ENCODE data around the gene QRICH2. TPM values are rescaled to one million over a fixed set of nuclear protein-coding genes. Genes with fewer than 3 reads are reported as not detected.

QRICH2 gene
- total RNA-seq, 1 donor from 2014 or later: 1.7 TPM

- Histone ChIP-seq H3K27ac (no peak overlapping the region), H3K4me2 (no peak overlapping the region), H3K9me3 (ENCODE audit: low read depth) (no peaks in the 10 kb centered on the region), H4K20me1 (ENCODE audit: low read depth) (no peaks in the 10 kb centered on the region), H3K36me3 (no peaks in the 10 kb centered on the region), H2AFZ (replicated peaks) (no peak overlapping the region), H3K9ac (no peak overlapping the region), H3K27me3 (no peaks in the 10 kb centered on the region), H3F3A (ENCODE audit: low read depth) (no peaks in the 10 kb centered on the region), H3K4me3 (no peak overlapping the region), H3K79me2 (ENCODE audit: low read depth) (no peaks in the 10 kb centered on the region), H3K4me1 (no peaks in the 10 kb centered on the region)
- Mint-ChIP-seq H3K9me3 (no peaks in the 10 kb centered on the region), H3K4me1 (no peaks in the 10 kb centered on the region), H3K27me3 (ENCODE audit: insufficient read depth, low read depth) (peaks cover 2% of the 10 kb centered on the region), H3K36me3 (peaks cover 19% of the 10 kb centered on the region), H3K27ac (no peak overlapping the region), H3K4me3 (no peak overlapping the region)
- DNase-seq (ENCODE audit: low spot score): no peak
- no peak for TF ChIP-seq EZH2phosphoT487 (IDR thresholded peaks at IDR 0.05)
- TF ChIP-seq EZH2 (IDR thresholded peaks at IDR 0.05): no peak
- no peak for TF ChIP-seq CTCF (IDR thresholded peaks at IDR 0.05)
Measured at GRCh38 chr17:76314392-76315227, 6.5 kb upstream of the QRICH2 start.

DNA sequence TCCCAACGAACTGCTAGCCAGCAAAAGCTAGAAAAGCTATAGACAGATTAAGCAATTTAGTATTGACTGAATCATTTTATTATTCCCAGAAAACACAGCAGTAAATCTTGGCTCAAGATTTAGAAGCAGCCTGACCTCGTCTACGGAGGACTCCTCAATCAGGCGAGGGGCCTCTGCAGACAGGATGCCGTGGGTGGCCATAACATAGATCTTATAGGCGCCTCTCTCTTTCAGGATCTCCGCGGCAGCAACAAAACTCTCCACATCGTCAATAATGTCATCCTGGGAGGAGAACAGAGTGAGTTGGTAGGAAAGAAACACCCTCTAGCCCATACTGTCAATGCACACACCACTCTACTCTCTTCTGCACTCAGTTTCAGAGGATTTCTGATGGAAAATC is 4.7 kb upstream of the QRICH2 start:
- DNase-seq (ENCODE audit: low spot score): no peak
- no peaks in the 10 kb centered on the region for H3K4me1 ChIP-seq
- H3F3A ChIP-seq (ENCODE audit: low read depth): no peaks in the 10 kb centered on the region
- no peaks in the 10 kb centered on the region for H3K27me3 ChIP-seq
- H2AFZ ChIP-seq (replicated peaks): no peak overlapping the region
- H3K27ac Mint-ChIP-seq: no peak overlapping the region
- TF ChIP-seq EZH2 (IDR thresholded peaks at IDR 0.05) (no peak), CTCF (IDR thresholded peaks at IDR 0.05) (no peak), EZH2phosphoT487 (IDR thresholded peaks at IDR 0.05) (no peak)
- no peak overlapping the region for H3K9ac ChIP-seq
- no peaks in the 10 kb centered on the region for H3K36me3 ChIP-seq
- peaks cover 2% of the 10 kb centered on the region for H3K27me3 Mint-ChIP-seq (ENCODE audit: insufficient read depth, low read depth)
- H3K4me3 ChIP-seq: no peak overlapping the region
- H3K79me2 ChIP-seq (ENCODE audit: low read depth): no peaks in the 10 kb centered on the region
- H3K4me1 Mint-ChIP-seq: no peaks in the 10 kb centered on the region
- H3K36me3 Mint-ChIP-seq: peaks cover 25% of the 10 kb centered on the region
- no peaks in the 10 kb centered on the region for H3K9me3 ChIP-seq (ENCODE audit: low read depth)
- H4K20me1 ChIP-seq (ENCODE audit: low read depth): no peaks in the 10 kb centered on the region
- no peak overlapping the region for H3K27ac ChIP-seq
- H3K4me3 Mint-ChIP-seq: no peak overlapping the region
- no peaks in the 10 kb centered on the region for H3K9me3 Mint-ChIP-seq
- H3K4me2 ChIP-seq: no peak overlapping the region

GRCh38 chr17:76309461-76309860 is 1.4 kb upstream of the QRICH2 start:
- Mint-ChIP-seq H3K36me3 (peaks cover 27% of the 10 kb centered on the region), H3K27ac (peak overlapping the region; percentile 51), H3K27me3 (ENCODE audit: insufficient read depth, low read depth) (no peaks in the 10 kb centered on the region), H3K4me3 (no peak overlapping the region), H3K9me3 (no peaks in the 10 kb centered on the region), H3K4me1 (peaks cover under 1% of the 10 kb centered on the region)
- Histone ChIP-seq H3K4me1 (no peaks in the 10 kb centered on the region), H3K27me3 (no peaks in the 10 kb centered on the region), H3K4me2 (no peak overlapping the region), H3K4me3 (no peak overlapping the region), H3K79me2 (ENCODE audit: low read depth) (no peaks in the 10 kb centered on the region), H3F3A (ENCODE audit: low read depth) (peaks cover 3% of the 10 kb centered on the region), H4K20me1 (ENCODE audit: low read depth) (no peaks in the 10 kb centered on the region), H3K9ac (no peak overlapping the region), H3K36me3 (no peaks in the 10 kb centered on the region), H2AFZ (replicated peaks) (no peak overlapping the region), H3K9me3 (ENCODE audit: low read depth) (no peaks in the 10 kb centered on the region), H3K27ac (no peak overlapping the region)
- no peak for DNase-seq (ENCODE audit: low spot score)
- TF ChIP-seq CTCF (IDR thresholded peaks at IDR 0.05) (no peak), EZH2 (IDR thresholded peaks at IDR 0.05) (no peak), EZH2phosphoT487 (IDR thresholded peaks at IDR 0.05) (no peak)
